AG04450 (cell line): ENCODE data around the gene IGF1. TPM values are rescaled to one million over a fixed set of nuclear protein-coding genes. Genes with fewer than 3 reads are reported as not detected.

ENCODE experiments used
- CTCF ChIA-PET: fragments of 300-600, 350-600 bp; formaldehyde crosslinking; extraction: SDS; loops from one replicate; lab custom pipeline; 2022; ENCODE audit warnings: antibody characterized with exemption, inconsistent platforms; lab: Charles Lee
- POLR2A ChIA-PET: fragments of 350-600 bp; formaldehyde crosslinking; extraction: SDS; loops from one replicate; lab custom pipeline; 2021; ENCODE audit warnings: antibody characterized with exemption, inconsistent platforms; lab: Yijun Ruan, JAX
- DNase-seq: peaks from one replicate; pipeline ENCODE4 v3.0.0-alpha.2; 2011; ENCODE audit warnings: low read depth, low spot score
- H3K27ac ChIP-seq: one replicate; pipeline ENCODE4 v1.5.1; 2012; ENCODE audit warnings: low read depth, low read length, control low read depth
- H3K27me3 ChIP-seq: one replicate; pipeline ENCODE4 v1.6.0; 2012; ENCODE audit warnings: low read length; ENCODE audit not compliant: control insufficient read depth, insufficient read depth
- H3K4me3 ChIP-seq: 2 replicates; pipeline ENCODE4 v1.5.1; 2011; ENCODE audit warnings: mild to moderate bottlenecking, low read depth, low read length, control low read depth
- H3K9me3 ChIP-seq: 2 replicates; pipeline ENCODE4 v1.5.1; 2012; ENCODE audit warnings: low read length; ENCODE audit not compliant: control insufficient read depth, insufficient read depth
- CTCF ChIP-seq: IDR thresholded peaks from 2 replicates; pipeline ENCODE4 v1.5.1; 2011; ENCODE audit warnings: low read depth, low read length, control low read depth, inconsistent platforms
- polyA plus RNA-seq: library from polyadenylated mRNA; depleted of rRNA; stranded (reverse); fragments of >200 nt; gene quantifications from 2 replicates; pipeline ENCODE4 v1.2.3, GENCODE V29; 2011

The IGF1 gene
- polyA plus RNA-seq, 1 experiment, result 0.01 TPM

- Histone ChIP-seq H3K9me3 (no peaks in the 10 kb centered on the region), H3K27me3 (no peaks in the 10 kb centered on the region), H3K27ac (no peak overlapping the region), H3K4me3 (no peak overlapping the region)
- ChIA-PET POLR2A (no interaction called here), CTCF (interaction anchor here (1.9 kb wide), 1 partner anchor 47 kb away, joined by 9 read pairs; no protein-coding TSS in a partner anchor)
- TF ChIP-seq CTCF, result no peak
- no peak for DNase-seq
Observed at GRCh38 chr12:102436867-102437266, 43.5 kb downstream of the IGF1 start.

- Histone ChIP-seq H3K27me3 (no peaks in the 10 kb centered on the region), H3K27ac (no peak overlapping the region), H3K4me3 (no peak overlapping the region), H3K9me3 (no peaks in the 10 kb centered on the region)
- no peak for DNase-seq
- TF ChIP-seq CTCF, result no peak
- ChIA-PET CTCF (no interaction called here), POLR2A (no interaction called here)
Observed at GRCh38 chr12:102435827-102436436, 44.4 kb downstream of the IGF1 start.

GRCh38 chr12:102433304-102433703 is 47.1 kb downstream of the IGF1 start:
- ChIA-PET POLR2A (no interaction called here), CTCF (no interaction called here)
- H3K9me3 ChIP-seq, result no peaks in the 10 kb centered on the region
- no peak for DNase-seq
- no peak for TF ChIP-seq CTCF
- H3K4me3 ChIP-seq, result no peak overlapping the region
- H3K27me3 ChIP-seq, result no peaks in the 10 kb centered on the region
- no peak overlapping the region for H3K27ac ChIP-seq

- no peak for TF ChIP-seq CTCF
- POLR2A ChIA-PET, result no interaction called here
- CTCF ChIA-PET, result no interaction called here
- no peak overlapping the region for H3K4me3 ChIP-seq
- no peaks in the 10 kb centered on the region for H3K27me3 ChIP-seq
- no peaks in the 10 kb centered on the region for H3K9me3 ChIP-seq
- DNase-seq, result no peak
- no peak overlapping the region for H3K27ac ChIP-seq
Observed at GRCh38 chr12:102430661-102431060, 49.7 kb downstream of the IGF1 start.

GRCh38 chr12:102429211-102430154 is 50.9 kb downstream of the IGF1 start:
- Histone ChIP-seq H3K4me3 (no peak overlapping the region), H3K9me3 (no peaks in the 10 kb centered on the region), H3K27ac (no peak overlapping the region), H3K27me3 (no peaks in the 10 kb centered on the region)
- POLR2A ChIA-PET, result no interaction called here
- DNase-seq, result no peak
- no peak for TF ChIP-seq CTCF
- CTCF ChIA-PET, result interaction anchor here (1.1 kb wide), 1 partner anchor 55 kb away, joined by 7 read pairs; no protein-coding TSS in a partner anchor
